ENCODE measurements around the gene AHDC1.

The AHDC1 gene

GRCh38 chr1:27614625-27615344 is 10.8 kb upstream of the AHDC1 start:
- FAIRE-seq, result no peak

DNA sequence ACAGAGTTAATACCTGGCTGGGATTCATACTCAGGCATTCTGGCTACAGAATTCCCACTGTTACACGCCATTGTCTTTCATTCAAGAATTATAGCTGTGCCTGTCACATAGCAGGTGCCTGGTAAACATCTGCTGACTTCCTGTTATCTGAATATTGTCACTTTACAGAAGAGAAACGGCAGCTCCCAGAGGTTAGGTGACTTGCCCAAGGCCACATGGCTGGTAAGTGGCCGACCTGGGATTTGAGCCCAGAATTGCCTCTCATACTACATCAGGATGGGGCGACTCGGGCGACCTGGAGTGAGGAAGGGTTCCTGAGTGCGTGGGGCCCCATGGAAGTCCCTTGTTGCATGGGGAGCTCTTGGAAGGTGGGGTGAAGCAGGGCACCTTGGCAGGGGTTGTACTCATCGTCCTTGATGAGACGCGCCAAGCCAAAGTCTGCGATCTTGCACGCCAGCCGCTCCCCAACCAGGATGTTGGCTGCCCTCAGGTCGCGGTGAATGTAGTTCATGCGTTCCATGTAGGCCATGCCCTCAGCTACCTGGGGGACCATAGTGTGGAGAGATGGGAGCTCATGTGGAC is 10.2 kb upstream of the AHDC1 start:
- FAIRE-seq, result no peak

GRCh38 chr1:27612718-27613117 is 8.8 kb upstream of the AHDC1 start:
- FAIRE-seq, result no peak

- FAIRE-seq, result no peak
Observed at GRCh38 chr1:27611450-27611849, 7.5 kb upstream of the AHDC1 start.

DNA sequence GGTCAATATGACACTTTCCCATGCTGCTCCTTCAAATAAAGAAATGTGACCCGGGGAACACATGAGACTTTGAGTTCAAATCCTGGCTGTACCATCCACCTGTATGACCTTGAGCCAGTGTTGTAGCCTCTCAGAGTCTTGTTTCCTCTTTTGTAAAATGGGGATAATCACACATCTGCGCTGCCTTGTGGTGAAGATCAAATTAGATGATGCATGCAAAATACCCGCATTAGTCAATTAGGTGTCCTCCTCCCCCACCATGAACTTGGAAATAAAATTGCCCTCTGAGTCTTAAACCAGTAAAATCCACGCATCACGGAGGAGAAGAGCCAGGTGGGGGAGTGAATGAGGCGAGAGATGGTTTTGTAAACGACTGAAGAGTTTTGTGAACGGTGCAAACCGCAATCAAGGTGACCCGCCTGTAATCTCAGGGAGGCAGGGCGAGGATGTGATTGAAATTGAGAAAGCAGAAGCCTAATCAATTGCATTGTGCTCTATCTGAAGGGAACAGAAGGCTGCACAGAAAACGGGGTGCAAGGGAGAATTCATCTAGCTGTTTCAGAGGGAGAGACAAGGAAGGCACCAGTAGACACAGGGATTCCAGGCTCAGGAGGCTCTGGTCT is 5.8 kb upstream of the AHDC1 start:
- no peak for FAIRE-seq

- FAIRE-seq, result no peak
Observed at GRCh38 chr1:27609210-27609555, 5.2 kb upstream of the AHDC1 start.

GRCh38 chr1:27607239-27607804 is 3.4 kb upstream of the AHDC1 start:
- FAIRE-seq, result no peak

DNA sequence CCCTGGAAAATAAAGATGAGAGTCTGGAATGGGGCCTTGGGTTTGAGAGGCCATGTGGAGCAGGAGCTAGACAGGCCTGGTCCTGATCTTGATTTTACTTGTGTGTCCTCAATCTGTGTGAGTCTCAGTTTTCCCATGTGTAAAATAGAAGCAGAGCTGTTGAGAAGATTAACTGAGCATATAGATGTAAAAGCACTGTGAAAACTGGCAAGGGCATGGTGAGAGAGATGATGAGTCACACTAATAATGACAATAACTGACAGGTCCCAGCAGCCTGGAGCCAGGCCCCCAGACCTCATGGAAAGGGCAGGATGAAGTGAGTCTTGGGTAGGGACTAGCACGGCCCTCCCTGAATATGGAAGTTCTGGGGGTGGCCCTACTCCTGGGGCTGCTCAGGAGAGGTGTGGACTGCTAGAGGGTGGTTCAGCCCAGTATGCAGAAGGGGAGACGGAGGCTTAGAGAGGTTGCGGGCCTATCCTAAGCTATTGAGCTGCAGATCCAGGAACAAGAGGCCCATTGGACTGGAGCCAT is 2.8 kb upstream of the AHDC1 start:
- no peak for FAIRE-seq

DNA sequence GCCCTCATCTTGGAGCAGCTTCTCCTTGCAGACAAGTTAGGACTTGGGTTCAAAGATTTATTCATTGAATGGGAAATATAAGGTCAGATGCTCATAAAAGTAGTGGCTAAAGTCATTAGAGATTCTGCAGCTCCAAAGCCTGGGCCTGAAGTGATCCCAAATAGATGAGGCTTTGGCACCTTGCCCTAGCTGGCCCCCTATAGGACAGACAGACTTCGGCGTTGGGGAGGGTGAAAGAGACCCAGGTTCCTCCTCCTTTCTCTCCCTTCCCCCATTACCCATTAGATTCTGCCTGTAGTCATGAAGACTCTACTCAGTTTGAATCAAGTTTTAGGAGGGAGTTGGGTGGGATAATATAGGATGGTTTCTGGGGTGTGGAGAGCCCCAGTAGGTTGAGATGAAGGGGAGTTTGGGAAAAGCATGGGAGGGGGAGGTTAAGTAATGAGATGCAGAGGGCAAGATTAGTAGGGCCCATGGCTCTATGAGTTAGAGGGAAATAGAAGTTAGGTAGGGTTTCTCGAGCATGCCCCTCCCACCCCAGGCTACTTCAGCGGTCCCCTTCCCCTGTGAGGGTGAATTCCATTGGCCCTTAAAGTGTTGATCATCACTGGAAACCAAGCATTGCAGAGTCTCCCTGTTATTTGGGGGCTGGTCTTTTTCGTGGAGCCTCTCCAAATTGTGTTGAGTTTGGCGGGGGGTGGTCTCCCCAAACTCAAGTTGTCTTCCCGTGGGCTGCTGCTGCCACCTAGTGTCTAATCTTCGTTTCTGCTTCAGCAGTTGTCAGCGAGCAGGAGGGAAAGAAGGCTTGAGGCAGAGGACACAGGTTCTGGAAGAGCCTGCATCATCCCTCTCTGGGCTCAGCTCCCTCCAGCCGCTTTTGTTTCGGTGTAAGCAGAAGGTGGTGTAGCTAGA is 2.1 kb upstream of the AHDC1 start:
- FAIRE-seq, result no peak

GRCh38 chr1:27605300-27605766 is 1.4 kb upstream of the AHDC1 start:
- no peak for FAIRE-seq

DNA sequence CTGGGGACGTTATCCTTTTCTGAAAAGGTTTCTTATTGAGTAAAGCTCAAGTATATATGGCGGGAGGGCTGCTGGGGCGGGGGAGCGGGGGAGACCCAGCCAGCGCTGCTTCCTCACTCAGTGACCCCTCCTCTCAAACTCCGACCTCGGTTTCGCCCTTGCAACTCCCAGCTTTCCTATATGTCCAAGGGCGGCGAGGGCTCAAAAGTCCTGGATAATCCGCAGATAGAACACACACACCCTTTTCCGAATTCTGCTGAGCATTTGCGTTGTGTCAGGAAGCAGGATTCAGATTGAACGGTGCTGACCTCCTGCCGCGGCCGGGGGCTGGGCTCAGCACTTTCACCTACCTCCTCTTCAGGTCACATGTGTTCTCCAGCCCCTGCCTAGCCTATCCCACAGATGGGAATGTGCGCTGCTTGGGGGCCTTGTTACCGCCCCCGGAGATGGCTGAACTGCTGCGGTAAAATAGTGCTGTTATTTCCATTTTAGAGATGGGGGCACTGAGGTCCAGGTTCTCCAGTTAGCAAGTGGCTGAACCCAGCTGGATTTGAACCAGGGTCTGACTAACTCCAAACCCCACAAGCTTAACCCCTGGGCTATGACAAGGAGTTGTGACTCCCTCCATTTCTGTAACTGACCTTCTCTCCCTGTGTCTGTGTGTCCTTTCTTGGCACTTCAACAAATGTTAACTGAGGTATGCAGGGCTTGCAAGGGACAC is 795 bp upstream of the AHDC1 start:
- no peak for FAIRE-seq

DNA sequence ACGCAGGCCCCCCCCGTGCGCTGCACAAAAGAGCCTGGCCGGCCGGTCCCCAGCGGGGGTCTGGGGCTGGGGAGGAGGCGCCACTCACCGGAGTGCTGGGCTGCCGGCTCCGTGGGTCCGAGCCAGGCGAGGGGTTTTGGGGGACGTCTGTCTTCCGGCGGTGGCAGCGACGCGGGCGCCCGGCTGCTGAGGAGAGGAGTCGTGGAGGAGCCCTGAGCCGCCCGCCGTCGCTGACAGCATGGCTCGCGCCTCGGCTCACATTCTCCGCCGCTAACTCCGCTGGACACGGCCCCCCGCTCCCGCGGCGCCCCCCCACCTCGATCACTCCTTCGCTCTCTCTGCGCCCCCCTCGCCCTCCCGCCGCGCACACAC is 649 bp downstream of the AHDC1 start:
- FAIRE-seq, result no peak

GRCh38 chr1:27602462-27603308 is 1.3 kb downstream of the AHDC1 start:
- no peak for FAIRE-seq

DNA sequence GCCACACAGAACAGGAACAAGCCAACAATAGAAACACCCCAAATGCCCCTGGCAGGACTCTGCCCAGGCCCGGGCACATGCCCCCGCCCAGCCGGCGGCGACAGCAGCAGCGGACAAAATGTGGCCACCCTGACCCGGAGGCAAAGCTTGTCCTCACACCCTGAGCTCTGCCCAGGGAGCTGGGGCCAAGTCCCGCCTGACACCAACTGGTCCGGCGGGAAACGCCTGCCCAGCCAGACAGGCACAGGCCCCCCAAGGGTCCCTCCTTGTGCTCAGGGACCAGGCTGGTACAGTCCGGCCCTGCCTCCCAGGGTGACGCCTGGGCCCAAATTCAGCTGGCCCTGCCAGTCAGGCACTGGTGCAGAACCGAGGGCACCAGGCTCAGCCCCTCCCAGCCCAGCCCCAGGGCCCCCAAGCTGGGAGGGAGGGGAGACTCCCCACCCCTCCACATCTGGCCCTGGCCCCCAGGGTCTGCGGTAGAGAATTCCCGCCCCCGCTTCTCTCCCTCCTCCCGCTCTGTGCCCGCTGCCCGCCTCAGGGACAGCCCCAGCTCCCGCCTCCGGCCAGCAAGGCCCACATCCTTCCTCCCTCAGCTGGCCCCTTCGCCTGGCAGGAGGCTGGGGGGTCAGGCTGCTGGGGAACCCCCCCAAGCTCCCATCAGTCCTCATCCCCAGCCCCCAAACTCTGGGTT is 2.0 kb downstream of the AHDC1 start:
- no peak for FAIRE-seq

DNA sequence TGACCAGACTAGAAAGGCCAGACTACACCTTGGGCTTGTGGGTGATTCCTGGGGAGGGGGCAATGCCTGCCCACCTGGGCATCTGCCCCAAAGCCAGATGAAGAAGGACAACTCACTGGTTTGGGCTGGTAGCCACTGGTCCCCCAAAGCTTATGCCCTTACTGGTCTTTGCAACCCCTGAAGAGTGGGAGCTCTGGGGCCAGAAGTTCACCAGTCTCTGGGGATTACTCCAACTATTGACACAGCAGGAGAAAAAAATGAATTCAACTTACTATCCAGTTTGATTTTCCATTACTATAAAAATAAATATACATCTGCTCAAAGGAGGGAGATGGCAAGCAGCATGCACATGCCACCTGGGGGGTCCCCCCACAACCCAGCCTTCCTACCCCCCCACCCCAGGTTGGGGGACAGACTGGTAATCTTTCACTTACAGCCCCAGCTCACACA is 2.6 kb downstream of the AHDC1 start:
- FAIRE-seq, result no peak

DNA sequence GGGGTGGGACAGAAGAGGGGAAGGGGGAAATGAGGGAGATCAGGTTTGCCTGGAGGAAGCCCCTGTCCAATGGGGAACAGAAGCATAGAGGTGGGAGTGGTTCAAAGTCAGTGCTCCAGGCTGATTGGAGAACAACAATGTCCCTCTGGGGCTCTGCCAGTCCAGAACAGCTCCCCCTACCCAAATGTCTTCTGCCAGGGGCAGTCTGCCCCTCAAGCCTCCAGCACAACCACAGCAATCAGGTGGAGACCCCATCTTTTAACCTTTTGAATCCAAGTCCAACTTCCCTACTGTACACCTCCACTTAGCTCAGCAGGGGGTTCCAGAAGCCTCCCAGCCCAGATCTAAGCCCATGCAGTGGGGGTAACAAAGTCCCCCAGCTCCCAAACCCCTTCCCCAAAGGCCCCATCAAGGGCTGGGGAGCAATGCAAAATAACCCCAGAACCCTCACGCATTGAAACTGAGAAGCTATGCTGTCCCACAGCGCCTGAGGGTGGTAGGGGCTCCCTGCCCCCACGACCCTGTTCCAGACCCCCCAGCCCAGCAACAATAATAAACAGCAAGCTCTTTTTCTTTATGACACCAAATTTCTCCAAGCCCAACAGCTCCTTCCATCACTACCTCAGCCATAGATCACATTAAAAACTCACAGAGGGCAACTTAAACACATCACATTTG is 3.3 kb downstream of the AHDC1 start:
- no peak for FAIRE-seq

DNA sequence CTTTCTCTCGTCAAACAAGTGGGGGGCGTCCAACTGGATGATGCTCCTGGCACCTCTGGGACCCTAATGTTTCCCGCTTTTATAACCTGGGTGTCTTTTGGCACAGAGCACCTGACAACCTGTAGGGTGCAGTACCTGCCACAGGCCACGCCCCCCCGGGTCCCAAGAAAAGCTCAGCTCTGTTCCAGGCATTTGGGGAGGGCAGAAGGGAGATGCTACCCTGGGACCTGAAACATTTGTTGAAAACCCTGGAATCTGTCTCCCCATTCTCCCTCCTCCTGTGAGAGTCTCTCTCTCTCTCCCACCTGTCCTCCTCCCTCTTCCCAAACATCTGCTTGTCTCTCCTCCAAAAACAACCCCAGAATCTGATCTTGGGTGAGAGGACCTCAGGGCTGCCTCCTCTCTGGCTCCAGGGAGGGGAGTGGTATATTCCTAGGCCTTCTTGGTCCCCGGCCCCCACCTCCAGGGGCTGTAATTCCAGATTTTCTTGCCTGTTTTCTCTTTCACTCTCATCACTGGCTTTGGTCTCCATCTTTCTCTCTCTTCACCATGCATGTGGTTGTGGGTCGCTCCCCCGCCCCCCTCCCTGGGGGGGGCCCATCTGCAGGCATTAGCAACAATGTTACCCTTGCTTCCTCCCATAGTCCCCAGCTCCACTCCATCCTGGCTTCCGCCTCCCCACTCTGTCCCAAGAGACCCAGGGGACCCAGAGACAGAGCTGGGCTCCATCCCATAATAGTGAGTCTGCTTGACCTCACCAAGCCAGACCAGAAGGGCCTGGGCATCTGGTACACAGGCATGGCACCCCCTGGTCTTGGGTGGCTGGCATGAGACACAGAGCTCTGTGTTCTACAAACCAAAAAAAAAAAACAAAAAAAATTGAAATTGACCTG is 4.1 kb downstream of the AHDC1 start:
- no peak for FAIRE-seq

DNA sequence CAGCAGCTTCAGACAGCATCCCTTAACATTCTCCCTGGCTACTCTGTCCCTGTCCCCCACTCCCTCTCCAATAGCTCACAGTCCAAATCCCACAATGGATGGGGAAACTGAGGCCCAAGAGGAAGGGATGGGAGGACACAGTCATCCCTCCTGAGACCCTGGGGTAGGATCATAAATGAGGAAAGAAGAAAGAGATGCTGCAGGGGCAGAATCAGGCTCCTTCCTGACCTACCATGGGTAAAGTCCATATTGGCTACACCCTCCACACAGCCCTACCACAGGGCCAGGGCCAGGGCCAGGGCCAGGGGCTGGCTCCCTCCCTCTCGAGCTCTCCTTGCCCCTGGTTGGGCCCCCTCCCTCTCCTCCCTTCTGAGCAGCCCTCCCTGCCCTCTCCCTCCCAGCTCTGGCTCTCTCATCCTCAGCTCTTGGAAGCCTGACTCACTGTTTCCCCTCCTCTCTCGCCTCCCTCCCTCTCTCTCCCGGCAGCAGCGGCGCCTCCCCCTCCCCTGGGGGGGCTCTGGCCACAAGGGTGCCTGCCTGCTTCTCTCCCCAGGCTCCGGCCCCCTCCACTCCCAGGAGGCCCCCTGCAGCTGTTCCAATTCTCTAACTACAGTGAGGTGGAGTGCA is 4.9 kb downstream of the AHDC1 start:
- FAIRE-seq, result no peak

All from colon (tissue), 2 donors.